GM12865 (cell line): ENCODE data around the gene GLRX5.
"Not testable (repeated sequence)": the region's sequence is repeated elsewhere in the genome, so short reads cannot be mapped to it uniquely, and the experiment has no call there.

ENCODE experiments used
- DNase-seq: peaks from one replicate; pipeline ENCODE4 v3.0.0; 2010; ENCODE audit warnings: low read depth
- H3K4me3 ChIP-seq: 2 replicates; pipeline ENCODE4 v1.5.1; 2011; ENCODE audit warnings: mild to moderate bottlenecking, low read depth, low read length, control low read depth
- TF ChIP-seq, protein P1 (sequence below): IDR thresholded peaks from 2 replicates; pipeline ENCODE4 v1.5.1; 2011; ENCODE audit warnings: low read length, control low read depth, low read depth, inconsistent platforms; ENCODE audit not compliant: insufficient read depth; ENCODE audit errors: missing control alignments

Gene GLRX5

DNA sequence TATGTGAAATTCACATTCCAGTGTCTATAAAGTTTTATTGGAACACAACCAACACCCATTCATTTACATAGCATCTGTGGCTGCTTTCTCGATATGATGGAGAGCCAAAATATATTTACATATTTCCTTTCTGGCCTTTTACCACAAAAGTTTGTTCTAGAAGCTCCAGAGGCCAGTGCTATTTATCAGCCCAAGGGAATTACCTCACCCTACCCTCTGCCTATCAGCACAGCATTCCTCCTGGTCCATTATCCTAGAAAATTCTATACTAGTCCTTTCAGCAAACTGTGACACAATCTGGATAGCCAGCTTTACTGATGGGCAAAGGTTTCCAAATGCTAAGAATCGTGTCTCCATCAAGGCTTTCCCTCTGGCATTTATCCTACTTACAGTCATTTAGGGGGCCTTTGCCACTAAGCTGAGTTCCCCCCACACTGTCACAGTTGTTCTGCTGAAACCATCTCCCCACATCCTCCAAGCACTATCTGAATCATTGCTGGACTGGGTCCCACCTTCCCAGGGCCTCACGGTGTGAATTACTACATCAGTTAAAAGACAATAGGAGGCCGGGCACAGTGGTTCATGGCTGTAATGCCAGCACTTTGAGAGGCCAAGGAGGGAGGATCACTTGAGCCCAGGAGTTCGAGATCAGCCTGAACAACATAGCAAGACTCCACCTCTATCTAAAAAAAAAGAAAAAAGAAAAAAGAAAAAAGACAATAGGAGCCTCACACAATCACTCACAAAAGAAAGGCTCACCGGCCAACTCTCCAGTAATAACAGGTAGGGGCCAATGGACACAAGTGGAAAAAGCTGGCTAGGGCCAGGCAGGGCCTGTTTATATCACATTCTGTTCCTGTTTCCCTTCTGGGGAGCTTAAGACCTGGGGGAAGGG lies 30.5 kb upstream of the GLRX5 start:
- TF ChIP-seq, protein P1, sequence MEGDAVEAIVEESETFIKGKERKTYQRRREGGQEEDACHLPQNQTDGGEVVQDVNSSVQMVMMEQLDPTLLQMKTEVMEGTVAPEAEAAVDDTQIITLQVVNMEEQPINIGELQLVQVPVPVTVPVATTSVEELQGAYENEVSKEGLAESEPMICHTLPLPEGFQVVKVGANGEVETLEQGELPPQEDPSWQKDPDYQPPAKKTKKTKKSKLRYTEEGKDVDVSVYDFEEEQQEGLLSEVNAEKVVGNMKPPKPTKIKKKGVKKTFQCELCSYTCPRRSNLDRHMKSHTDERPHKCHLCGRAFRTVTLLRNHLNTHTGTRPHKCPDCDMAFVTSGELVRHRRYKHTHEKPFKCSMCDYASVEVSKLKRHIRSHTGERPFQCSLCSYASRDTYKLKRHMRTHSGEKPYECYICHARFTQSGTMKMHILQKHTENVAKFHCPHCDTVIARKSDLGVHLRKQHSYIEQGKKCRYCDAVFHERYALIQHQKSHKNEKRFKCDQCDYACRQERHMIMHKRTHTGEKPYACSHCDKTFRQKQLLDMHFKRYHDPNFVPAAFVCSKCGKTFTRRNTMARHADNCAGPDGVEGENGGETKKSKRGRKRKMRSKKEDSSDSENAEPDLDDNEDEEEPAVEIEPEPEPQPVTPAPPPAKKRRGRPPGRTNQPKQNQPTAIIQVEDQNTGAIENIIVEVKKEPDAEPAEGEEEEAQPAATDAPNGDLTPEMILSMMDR = no peak
- peak; percentile 82 for DNase-seq
- H3K4me3 ChIP-seq = peak overlapping the region; percentile 32

DNA sequence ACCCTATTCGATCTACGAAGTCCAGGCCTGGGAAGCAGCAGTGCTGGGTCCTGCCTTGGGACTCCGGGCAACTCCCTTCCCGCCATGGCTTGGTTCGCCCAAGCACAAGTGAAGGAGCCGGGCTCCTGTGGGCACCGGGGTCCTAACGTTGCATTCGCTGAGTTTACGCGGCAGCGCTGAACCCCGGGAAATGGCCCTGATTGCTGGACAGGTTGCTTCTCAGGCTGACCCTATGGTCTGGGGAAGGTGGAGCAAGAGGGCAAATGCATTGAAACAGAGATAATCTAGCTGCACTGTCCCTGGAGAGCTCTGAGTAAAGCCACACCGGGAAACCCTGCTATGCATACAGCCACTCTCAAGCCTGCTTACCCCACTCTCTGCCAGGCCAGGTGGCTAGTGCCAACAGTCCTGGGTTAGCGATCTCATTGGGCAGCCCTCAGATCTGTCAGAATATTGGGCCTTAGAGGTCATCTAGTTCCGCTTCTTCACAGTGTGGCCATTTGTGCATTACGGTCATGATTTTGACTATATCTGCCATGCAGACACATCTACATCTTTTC lies 29.7 kb upstream of the GLRX5 start:
- TF ChIP-seq, protein P1 = no peak
- H3K4me3 ChIP-seq = peak overlapping the region; percentile 32
- peak; percentile 38 for DNase-seq

DNA sequence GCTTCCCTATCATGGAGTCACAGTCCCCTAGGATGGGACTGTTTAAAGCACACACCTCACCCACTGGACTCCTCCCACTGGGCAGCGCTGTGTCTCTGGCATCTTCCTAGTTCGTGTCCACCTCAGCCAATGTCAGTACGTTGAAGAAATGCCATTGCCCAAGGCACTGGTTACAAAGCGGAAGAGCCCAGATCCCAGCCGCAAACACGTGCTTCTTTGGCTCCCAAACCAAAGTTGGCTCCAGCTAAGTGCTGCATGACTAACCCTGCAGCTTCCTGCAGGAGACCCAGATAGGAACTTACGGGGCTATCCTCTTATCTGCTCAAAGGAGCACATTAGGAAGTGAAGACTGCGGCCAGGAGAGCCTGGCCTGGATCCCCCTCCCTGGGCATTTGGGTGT lies 27.7 kb upstream of the GLRX5 start:
- DNase-seq = no peak
- TF ChIP-seq, protein P1 = no peak
- H3K4me3 ChIP-seq = no peak overlapping the region; the same call in 1 of the 2 replicates

DNA sequence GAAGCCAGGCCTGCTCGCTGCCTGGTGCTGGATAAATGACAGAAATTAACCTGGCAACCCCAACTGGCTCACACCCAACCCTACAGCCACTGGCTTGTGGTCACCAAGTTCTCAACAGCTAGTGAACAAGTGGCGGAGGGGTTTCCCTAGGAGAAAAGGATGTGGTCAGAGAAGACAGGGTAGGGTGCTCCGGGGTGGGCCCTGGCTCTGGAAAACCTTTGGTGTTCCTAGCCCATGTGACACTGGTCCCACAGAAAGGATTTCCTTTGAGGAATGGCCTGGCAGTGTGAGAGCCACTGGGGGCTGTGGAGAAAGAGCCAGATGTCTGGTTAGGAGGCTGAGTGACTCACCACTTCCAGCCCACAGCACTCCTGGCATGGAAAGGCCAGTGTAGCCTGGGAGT lies 27.1 kb upstream of the GLRX5 start:
- no peak overlapping the region for H3K4me3 ChIP-seq
- TF ChIP-seq, protein P1 = no peak
- DNase-seq = peak; percentile 74

DNA sequence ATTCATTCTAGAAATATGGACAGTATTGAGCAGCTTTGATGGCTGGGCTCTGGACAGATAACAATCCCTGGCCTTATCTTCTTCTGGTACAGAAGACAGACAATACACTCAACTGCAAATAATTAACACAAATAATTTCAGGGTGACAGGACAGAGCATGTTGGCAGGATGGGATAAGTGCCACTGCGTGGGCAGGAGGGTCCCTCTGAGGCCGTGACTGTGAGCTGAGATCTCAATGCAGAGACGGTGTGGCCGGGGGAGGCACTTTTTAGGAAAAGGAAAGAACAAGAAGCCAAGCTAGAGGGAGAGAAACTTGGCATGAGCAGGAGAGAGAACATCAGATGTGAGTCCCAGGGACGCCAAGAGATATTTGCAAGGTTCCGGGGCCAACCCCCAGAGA lies 26.5 kb upstream of the GLRX5 start:
- no peak overlapping the region for H3K4me3 ChIP-seq
- no peak for DNase-seq
- TF ChIP-seq, protein P1 = no peak

DNA sequence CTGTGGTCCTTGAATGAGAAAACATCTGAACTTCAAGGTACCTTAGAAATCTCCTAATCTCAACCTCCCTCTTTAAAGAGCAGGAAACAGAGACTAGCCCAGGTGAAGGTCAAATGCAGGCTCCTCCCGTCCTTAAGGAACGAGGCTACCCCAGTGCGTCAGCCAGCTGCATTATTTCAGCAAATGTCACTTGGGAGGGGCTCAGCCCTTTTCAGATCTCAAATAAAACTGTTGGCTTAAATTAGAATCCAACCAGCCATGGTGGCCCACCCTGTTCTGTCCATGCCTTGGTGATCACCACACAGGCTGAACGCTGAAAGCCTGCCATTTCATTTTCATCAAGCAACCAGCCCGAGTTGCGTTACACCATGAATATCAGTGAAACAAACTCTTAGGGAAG lies 25.4 kb upstream of the GLRX5 start:
- H3K4me3 ChIP-seq = no peak overlapping the region
- TF ChIP-seq, protein P1 = no peak
- DNase-seq = no peak

DNA sequence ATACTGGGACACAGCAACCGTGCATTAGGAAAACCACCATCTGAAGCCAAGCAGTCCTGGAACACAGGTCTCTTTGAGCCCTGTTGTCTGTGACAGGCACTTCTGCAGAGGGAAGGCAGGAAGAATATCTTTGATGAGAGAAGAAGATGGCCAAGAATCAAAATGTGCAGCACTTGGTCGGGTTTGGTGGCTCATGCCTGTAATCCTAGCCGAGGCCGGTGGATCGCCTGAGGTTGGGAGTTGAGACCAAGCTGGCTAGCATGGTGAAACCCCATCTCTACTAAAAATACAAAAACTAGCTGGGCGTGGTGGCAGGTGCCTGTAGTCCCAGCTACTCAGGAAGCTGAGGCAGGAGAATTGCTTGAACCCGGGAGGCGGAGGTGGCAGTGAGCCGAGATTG lies 24.5 kb upstream of the GLRX5 start:
- not testable (repeated sequence) for H3K4me3 ChIP-seq, DNase-seq
